ENCODE results near the gene PTPRN2. TPM values are rescaled to one million over a fixed set of nuclear protein-coding genes. Genes with fewer than 3 reads are reported as not detected.

Gene PTPRN2
- total RNA-seq, 2 donors from 2014 or later, result 26.1 to 55.5 TPM

GRCh38 chr7:158292948-158293347 lies 294.7 kb downstream of the PTPRN2 start:
- WGBS, result 90% methylated on average over 5 of the region's 5 CpGs
- H3K27me3 ChIP-seq (replicated peaks; ENCODE audit: insufficient read depth), result no peaks in the 10 kb centered on the region
- no peaks in the 10 kb centered on the region for H3K4me1 ChIP-seq (replicated peaks)
- no peak overlapping the region for H3K27ac ChIP-seq
- intact Hi-C loops (cut with DNase I), result no loop called here
- H3K36me3 ChIP-seq, result no peaks in the 10 kb centered on the region
- TF ChIP-seq, protein P1, sequence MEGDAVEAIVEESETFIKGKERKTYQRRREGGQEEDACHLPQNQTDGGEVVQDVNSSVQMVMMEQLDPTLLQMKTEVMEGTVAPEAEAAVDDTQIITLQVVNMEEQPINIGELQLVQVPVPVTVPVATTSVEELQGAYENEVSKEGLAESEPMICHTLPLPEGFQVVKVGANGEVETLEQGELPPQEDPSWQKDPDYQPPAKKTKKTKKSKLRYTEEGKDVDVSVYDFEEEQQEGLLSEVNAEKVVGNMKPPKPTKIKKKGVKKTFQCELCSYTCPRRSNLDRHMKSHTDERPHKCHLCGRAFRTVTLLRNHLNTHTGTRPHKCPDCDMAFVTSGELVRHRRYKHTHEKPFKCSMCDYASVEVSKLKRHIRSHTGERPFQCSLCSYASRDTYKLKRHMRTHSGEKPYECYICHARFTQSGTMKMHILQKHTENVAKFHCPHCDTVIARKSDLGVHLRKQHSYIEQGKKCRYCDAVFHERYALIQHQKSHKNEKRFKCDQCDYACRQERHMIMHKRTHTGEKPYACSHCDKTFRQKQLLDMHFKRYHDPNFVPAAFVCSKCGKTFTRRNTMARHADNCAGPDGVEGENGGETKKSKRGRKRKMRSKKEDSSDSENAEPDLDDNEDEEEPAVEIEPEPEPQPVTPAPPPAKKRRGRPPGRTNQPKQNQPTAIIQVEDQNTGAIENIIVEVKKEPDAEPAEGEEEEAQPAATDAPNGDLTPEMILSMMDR (IDR thresholded peaks at IDR 0.05), result no peak
- TF ChIP-seq POLR2A (IDR thresholded peaks at IDR 0.05) (no peak), POLR2AphosphoS5 (IDR thresholded peaks at IDR 0.05) (no peak)
- no peak overlapping the region for H3K4me3 ChIP-seq
- H3K9me3 ChIP-seq, result no peaks in the 10 kb centered on the region
- no peak for DNase-seq (ENCODE audit: low spot score)

DNA sequence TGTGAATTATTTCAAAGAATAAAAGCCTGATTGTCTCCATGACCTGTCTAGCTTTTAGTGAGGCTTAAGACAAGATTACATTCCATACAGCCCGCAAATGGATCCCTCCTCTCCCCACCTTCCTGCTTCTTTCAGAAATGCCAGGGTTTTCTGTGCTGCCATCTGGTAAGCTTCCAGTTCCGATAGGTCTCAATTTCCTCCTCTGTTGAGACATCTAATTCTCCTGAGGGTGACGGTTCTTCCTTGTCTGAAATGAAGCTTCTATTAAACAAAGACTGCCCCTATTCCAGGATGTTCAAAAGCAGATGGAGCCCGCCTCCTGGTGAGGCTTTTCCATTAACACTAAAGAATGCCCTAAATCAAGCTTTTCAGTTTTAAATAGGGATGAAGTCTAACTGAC lies 295.6 kb downstream of the PTPRN2 start:
- Histone ChIP-seq H3K27me3 (replicated peaks; ENCODE audit: insufficient read depth) (no peaks in the 10 kb centered on the region), H3K4me1 (replicated peaks) (no peaks in the 10 kb centered on the region), H3K9me3 (no peaks in the 10 kb centered on the region), H3K36me3 (no peaks in the 10 kb centered on the region), H3K4me3 (no peak overlapping the region), H3K27ac (no peak overlapping the region)
- intact Hi-C loops (cut with DNase I), result no loop called here
- TF ChIP-seq POLR2AphosphoS5 (IDR thresholded peaks at IDR 0.05) (no peak), POLR2A (IDR thresholded peaks at IDR 0.05) (no peak)
- TF ChIP-seq, protein P1 (IDR thresholded peaks at IDR 0.05), result no peak
- WGBS, result 37% methylated on average over 4 of the region's 4 CpGs
- no peak for DNase-seq (ENCODE audit: low spot score)

GRCh38 chr7:158289761-158290523 lies 297.7 kb downstream of the PTPRN2 start:
- no peak overlapping the region for H3K4me3 ChIP-seq
- DNase-seq (ENCODE audit: low spot score), result peak; percentile 2
- no peaks in the 10 kb centered on the region for H3K4me1 ChIP-seq (replicated peaks)
- no peak for TF ChIP-seq POLR2A (IDR thresholded peaks at IDR 0.05)
- no peak for TF ChIP-seq POLR2AphosphoS5 (IDR thresholded peaks at IDR 0.05)
- TF ChIP-seq, protein P1 (IDR thresholded peaks at IDR 0.05), result no peak
- 91% methylated on average over 4 of the region's 5 CpGs for WGBS
- no peaks in the 10 kb centered on the region for H3K9me3 ChIP-seq
- intact Hi-C loops (cut with DNase I), result no loop called here
- H3K36me3 ChIP-seq, result no peaks in the 10 kb centered on the region
- no peaks in the 10 kb centered on the region for H3K27me3 ChIP-seq (replicated peaks; ENCODE audit: insufficient read depth)
- no peak overlapping the region for H3K27ac ChIP-seq

GRCh38 chr7:158289231-158289630 lies 298.4 kb downstream of the PTPRN2 start:
- 94% methylated on average over 2 of the region's 2 CpGs for WGBS
- Histone ChIP-seq H3K4me3 (no peak overlapping the region), H3K27ac (no peak overlapping the region), H3K27me3 (replicated peaks; ENCODE audit: insufficient read depth) (no peaks in the 10 kb centered on the region), H3K9me3 (no peaks in the 10 kb centered on the region), H3K4me1 (replicated peaks) (no peaks in the 10 kb centered on the region), H3K36me3 (no peaks in the 10 kb centered on the region)
- TF ChIP-seq, protein P1 (IDR thresholded peaks at IDR 0.05), result no peak
- no peak for TF ChIP-seq POLR2AphosphoS5 (IDR thresholded peaks at IDR 0.05)
- TF ChIP-seq POLR2A (IDR thresholded peaks at IDR 0.05), result no peak
- intact Hi-C loops (cut with DNase I), result no loop called here
- no peak for DNase-seq (ENCODE audit: low spot score)

- 53% methylated on average over 2 of the region's 2 CpGs for WGBS
- no peaks in the 10 kb centered on the region for H3K36me3 ChIP-seq
- intact Hi-C loops (cut with DNase I), result no loop called here
- H3K27me3 ChIP-seq (replicated peaks; ENCODE audit: insufficient read depth), result no peaks in the 10 kb centered on the region
- TF ChIP-seq POLR2AphosphoS5 (IDR thresholded peaks at IDR 0.05) (no peak), POLR2A (IDR thresholded peaks at IDR 0.05) (no peak)
- TF ChIP-seq, protein P1 (IDR thresholded peaks at IDR 0.05), result no peak
- no peaks in the 10 kb centered on the region for H3K4me1 ChIP-seq (replicated peaks)
- H3K27ac ChIP-seq, result no peak overlapping the region
- no peak for DNase-seq (ENCODE audit: low spot score)
- H3K4me3 ChIP-seq, result no peak overlapping the region
- H3K9me3 ChIP-seq, result no peaks in the 10 kb centered on the region
Observed at GRCh38 chr7:158286210-158286609, 301.4 kb downstream of the PTPRN2 start.
